ENCODE measurements around the gene PANX1.

The PANX1 gene

DNA sequence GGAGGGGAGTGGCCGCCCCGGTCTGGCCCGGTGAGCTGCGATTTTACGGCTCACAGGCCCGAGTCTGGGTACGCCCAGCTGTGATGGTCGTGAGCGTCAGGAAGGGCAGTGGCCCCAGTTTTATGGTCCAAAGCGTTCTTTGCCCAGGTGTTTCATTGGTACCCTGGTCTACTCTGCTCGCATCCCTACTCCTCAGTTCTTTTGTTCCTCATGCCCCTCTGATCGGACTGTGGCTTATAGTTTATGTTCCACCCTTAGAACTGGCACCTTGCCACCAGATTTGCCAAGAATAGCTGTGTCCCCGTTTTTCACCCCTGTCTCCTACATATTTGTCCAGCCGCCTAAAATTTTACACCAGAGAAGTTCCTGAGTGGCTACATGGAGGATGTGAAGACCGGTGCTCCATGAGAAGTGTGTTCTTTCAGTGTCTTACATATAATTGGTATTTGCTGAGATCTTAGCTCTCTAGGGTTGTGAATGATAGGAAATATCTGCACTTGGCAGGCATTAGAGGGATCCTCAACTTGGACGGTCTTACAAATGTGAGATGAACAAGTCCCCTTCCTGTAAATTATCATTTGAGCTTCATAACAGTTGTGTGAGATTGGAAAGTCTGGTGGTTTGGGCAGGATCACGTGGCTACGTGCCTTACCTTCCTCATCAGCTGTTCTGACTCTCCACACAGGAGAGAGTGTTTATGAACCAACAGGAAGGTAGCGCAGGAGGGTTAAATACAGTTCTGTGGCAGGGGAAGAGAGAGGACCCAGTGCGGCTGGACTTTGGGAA, 1.1 kb downstream of the PANX1 start:
- DNase-seq: peak; percentile 29

DNA sequence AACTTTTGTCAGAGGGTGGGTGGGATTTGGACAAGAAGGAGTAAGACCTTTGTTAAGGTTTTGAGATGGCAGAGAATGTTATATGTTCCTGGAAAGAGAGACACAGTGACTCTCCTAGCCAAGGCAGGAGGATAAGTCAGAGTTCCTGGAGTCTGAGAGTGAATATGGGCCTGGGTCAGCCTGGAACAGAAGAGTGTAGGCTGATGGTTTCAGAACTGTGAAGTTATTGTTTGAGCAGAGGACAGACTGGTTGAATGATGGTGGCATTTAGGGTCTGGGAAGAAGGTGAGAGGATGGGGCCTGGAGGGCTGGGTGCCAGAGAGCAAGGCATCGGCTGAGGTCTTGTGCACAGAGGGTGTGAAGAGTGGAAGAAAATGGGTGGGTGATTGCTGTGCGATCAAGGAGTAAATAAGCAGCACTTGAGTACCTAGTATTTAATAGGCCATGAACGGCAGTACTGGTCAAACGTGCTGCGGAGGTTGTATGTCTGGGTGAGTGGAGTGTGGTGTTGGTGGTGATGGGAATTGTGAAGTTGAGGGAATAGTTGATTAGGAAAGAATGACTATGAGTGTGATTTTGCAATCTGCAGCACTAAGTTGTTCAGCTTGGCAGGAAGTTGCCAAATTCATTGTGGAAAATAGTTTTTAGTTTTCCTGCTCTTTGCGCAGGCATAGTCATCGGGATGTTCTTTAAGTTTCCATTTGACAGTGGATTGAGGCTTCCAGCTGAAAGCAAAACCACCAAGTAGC, 1.8 kb downstream of the PANX1 start:
- no peak for DNase-seq

DNA sequence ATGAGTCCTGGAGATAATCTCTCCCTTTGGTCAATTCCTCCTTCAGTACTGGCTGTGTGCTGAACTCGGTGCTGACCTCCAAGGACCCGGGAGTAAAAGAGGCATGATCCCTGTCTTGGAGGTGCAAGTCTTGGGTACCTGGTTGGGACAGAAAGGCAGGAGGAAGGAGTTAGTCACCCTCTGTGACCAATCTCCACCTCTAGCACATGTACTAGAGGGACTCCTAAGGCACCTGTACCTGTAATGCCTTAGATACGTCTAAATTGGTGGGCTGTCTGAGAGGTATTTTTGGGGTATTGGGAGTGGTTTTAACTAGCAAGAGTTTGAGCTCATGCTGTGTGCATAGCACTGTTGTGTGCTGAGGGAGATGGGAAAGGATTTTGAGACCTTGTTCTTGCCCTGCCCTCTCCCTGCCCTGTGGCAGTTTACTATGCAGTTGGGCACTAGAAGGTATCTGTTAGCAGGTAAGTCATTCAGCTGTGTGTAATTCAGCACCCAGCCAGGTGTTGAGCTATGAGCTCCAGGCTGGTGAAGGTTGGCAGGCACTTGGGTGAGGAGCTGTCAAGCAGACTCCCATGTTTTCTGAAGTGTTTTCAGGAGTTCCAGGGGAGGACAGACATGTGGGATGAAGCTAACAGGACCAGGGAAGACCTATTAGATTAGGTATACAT, 2.5 kb downstream of the PANX1 start:
- no peak for DNase-seq

DNA sequence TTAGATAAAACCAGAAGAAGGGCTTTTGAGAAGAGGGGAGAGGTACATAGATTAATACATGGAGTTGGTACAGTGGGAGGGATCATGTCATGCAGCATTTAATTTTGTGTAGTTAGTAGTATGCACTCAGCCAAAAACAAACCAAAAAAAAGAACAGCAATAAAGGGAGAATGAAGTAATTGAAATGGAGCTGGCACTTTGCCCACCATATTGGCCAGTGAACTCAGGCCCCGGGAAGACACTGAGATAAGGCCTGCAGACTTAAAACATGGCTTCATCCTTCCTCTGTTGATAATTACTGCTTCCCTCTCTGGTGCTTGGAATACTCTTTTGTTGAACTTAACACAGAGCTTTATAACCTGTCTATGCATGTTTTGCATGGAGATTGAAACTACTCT, 3.1 kb downstream of the PANX1 start:
- peak; percentile 66 for DNase-seq

DNA sequence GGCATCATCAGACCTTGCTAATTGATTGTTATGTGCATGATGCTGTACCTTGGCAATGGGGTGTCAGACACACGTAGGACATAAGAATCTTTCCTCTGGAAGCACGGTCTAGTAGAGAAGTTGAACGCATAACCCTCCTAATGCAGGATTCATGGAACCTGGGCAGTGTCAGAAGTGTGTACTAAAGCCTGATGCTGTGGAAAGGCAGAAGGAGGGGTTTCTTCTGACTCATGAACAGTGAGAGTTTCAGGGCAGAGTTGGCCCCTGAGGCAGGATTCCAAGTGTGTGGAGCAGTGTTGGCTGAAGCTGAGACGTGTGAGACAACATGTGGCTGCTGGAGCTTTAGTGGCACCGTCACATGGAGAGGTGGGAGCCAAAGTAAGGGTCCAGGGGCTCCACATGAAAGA, 3.5 kb downstream of the PANX1 start:
- no peak for DNase-seq

DNA sequence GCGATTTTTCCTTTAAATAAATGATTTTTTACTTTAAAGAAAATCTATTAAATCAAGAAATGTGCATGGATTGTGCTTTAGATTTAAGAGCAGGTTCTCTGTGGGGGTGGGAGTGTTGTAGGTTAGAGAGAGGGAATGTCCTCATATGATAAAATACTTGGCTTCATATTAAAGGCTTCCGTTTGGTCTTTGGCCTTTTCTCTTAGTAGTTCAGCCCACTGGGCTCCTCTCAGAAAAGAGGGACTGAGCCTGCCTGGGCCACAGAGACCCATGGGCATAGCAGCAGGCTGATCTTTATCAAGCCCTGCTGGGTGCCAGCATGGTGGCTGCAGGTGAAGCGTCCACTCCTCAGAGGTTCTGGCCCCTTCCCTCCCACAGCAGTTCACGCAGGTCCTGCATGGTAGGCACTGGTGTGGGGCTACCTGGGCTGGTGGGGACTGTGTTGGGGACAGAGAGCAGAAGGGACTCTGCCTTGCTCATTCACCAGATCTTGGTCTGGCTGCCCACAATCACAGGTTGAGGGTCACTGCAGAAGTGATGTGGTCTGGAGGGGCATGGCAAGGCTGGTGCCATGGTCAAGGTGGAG, 4.3 kb downstream of the PANX1 start:
- DNase-seq: no peak

DNA sequence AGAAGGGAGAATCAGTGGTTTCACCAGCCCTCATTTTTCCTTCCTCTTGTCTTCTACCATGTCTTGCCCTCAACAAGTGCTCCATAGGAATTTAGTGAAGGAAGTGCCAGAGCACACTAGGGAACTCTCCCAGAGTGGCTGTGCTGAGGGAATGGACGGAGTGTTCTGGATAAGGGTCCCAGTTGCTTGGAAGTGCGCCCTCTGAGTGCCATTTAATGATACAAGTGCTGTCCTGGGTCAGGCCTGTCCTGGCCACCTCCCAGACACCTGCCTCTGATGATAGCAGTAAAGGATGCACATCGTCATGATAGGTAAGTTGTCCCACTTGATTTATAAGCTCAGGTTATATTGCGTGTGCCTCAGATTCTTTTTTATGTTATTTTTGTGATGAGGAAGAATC, 5.1 kb downstream of the PANX1 start:
- DNase-seq: no peak

DNA sequence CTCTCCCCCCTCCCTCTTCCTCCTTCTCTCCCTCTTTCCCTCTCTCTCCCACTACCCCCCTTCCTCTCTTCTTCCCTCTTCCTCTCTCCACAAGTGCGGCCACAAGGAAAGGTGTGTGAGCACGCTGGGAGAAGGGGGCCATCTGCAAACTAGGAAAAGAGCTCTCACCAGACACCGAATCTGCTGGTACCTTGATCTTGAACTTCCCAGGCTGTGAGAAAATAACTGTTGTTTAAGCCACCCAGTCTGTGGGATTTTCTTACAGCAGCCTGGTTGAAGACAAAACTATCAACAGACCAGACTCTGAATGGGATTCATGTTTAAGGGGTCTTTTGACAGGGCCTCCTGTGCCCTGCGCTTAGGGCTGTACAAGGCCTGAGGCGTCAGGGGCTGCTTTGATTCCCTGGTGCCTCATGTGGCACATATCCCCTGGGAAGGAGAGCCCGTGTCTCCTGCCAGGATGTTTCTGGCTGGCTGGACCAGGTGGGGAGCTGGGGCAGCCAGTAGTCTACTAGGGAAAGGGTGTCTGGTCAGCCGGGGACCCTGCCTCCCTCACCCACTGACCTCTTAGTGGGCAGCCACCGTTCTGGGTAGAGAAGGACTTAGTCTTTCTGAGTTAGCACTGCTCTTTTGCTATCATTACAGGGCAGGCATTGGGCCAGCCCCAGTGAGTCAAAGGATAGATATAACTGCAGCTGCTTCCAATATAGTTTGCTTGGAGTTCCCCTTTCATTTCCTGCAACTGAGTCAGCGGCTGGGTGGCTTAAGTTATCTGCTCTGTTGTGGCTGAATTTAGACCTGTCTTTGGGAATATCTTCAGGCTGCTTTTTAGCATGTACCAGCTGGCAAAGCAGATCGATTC, 6.2 kb downstream of the PANX1 start:
- peak; percentile 66 for DNase-seq

DNA sequence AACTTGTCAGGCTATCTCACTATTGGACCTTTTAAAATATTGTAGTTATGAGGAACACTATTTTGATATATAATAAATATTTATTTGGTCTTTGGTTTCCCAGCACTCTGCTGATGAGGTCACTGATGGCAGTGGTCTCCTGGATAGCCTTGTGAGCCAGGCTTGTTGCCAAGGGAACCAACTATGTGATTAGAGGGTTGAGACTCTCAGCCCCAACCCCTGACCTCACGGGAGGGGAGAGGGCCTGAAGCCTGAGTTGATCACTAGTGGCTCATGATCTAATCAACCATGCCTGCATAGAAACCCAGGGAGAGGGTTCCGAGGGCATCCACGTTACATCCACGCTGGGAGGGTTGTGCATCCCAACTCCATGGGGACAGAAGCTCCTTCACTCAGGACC, 10.8 kb downstream of the PANX1 start:
- DNase-seq: no peak

DNA sequence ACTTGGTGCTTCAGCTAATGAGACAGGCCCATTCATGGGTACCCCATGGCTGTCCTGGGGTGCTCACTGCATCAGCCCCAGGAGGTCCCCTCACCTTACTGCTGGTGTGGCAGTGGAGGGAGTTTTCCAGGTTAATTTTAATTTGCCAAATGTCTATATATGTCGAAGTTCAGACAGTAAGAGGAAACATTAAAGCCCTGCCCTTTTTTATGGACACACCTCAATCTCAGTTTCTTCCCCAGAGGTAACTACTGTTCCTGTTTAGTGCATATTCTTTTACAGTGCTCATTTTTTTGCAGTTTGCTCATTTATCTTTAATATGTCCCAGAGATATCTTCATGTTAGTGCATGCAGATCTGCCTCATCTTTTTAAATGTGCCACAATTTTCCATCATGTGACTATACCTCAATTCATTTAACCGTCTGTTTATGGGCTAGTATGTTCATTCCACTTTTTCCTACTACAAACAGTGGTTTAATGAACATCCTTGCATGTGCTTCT, 11.6 kb downstream of the PANX1 start:
- no peak for DNase-seq

DNA sequence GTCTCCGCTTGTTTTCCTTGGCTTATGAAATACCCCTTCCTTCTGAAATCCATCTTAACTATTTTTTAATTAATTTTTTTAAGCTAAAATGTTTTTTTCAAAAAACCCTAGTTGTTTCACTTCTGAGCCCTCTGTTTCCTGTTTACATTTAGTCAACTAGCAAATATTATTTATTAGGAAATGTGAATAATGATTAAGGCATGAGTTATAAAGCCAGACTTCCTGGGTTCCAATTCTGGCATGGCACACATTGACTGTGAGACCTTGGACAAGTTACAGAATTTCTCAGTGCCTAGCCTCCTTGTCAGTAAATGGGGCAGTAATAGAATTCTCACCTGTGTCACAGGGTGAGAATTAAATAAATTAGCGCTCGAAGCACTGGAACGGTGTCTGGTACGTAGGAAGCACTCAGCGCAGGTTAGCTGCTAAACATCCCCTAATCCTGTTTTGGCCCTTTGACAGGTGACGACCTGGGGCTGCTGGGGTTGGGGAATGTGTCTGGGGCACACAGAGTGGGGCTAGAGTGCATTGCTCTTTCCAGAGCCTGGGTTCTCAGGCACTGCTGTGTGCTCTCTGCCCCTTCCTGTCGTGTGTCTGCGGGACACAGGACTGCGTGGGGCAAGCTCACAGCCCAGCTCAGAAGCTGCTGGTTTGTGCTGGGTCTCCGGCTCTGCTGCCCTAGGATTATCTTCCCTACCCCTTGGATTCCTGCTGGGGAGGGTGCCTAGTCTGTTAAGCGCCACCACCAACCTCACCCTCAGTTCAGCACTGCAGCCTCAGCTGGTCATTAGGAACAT, 13.1 kb downstream of the PANX1 start:
- DNase-seq: no peak

DNA sequence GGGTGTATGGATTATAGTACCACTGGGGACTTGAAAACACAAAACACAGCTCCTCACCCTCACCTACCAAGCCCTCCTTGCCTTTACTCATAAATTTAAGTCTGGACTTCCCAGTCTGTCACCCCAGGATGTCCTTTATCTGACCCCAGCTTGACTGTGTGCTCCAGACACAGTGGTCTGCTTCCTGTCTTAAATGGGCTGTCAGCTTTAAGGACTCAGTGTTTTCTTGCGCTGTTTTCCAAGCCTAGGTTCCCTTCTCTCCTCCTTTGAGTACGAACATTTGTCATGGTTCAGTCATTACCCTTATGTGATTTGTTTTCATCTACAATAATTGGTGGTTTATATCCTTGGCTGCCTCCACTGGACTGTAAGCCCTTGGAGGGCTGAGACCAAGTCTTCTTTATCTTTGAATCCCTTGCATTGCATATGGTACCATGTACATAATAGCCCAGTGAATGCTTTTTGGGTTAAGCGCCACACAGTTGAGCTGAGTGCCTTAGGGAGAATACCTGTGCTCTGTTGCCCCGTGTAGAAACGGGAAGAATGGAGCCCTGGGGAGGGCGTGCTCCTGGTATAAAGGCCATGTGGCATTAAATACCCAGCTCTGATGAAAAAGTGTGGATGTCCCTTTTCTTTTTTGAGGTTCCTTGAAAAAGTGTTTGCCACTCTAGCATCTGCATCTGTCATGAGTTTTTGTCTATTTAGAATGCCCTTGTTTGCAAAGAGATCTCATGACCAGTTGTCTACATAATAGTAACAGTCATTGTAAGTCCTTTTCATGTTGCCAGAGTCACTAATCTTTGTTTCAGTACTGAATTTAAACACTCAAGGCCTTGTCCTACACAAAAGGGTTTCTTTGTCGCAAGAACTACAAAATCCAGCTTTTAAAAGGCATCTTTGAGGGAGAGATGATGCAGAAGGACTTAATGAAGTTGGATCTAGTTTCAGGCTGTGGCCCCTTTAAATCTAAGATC, 14.0 kb downstream of the PANX1 start:
- DNase-seq: no peak

DNA sequence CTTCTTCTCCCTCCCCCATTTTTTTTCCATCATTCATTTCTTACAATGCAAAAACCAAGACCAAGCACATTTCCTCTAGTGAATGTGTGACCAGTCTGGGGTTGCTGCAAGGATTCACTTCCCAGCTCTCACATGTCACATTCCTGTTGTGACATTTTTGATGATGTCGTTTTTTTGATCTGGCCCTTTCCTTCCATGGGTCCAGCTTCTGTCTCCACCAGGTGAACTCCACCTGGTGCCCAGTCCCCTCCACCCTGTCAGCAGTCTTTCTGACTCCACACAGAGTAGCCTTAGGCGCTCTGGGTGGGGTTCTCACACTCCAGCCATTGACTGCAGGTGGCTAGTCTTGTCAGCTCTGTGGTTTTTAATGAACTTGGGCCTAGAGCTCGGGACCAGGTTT, 15.6 kb downstream of the PANX1 start:
- DNase-seq: no peak

DNA sequence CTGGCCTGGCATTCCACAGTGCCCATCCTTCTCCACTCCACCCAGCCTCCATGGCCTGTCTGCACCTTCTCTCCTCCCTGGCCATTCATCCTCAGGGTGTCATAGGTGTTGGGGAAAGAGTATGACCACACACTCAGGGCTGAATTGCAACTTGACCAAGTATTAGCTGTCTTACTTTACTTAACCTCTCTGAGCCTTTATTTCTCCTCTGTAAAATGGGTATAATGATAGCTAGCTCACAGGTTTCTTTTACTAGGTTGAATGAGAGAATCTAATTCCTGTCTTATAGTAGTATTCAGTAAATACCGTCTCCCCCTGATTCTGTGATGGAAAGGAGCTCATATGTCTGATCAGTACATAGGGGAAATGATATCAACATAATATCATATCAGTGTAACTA, 16.0 kb downstream of the PANX1 start:
- DNase-seq: no peak

DNA sequence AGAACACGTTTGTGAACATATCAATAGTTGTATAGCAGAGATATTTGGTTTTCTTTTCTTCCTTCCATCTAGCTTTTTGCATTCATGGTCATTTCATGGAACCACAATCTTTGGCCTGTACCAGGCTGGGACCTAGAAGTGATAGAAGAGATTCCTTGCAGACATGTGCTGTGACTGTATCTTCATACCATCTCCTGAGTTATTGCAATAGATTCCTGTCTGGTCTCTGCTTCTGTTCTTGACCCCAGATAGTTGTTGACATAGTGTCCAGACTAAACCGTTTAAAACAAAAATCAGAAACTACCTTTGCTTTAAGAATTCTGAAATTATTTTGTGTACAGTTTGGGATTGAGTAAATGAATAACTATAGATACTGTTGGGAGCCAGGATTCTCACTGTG, 16.8 kb downstream of the PANX1 start:
- no peak for DNase-seq

DNA sequence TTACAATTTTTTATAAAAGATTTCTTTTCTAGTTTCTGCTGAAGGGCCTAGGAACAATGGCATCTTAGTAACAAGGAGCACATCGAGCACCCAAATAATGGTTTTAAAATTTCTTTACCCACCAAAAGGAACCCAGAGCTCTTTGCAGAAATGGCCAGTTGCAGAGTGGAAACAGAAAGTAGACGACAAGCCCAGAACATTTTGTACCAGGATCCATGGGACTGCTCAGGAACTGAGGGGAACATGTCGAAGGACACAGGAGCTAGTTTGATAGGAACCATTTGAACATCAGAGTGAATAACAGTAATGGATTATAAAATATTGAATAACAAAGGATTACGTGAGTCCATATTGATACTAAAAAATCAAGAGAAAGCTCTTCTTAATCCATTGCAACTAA, 17.3 kb downstream of the PANX1 start:
- DNase-seq: no peak

DNA sequence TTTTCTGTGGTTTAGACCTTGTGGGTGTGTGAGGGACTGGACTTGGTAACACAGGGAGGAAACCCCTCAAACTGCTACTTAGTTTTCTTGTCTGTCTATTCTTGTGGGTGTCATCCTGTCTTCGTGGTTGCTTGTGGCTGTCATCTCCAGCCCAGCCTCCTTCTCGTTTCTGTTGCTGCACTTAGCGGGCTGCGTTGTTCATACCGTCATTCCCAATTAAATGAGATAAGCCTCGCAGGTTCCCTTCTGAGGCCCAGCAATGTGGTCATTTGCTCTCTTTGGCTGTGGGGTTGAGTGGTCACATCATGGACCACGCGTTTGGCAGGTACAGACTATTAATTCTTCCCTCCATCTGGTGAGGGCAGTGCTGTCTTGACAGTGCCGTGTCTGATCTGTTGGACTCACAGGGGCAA, 18.8 kb downstream of the PANX1 start:
- peak; percentile 40 for DNase-seq

DNA sequence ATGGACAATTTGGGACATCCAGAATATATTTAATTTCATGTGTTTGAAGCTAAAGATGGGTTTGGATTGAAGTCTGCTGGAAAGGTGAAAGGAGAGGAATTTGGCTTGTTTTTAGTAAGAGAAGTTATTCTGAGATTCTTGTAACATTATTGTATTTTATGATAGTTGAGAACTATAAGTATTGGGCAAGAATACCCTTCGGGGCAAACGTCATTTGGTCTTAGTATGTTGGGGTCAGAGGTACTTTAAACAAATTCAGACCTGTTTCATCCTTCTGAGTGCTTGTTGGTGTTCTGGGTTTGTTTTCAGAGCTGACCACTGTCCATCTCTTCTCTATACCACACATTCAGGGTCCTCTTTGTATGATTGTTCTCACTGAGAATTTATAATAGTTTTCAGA, 19.5 kb downstream of the PANX1 start:
- DNase-seq: no peak

DNA sequence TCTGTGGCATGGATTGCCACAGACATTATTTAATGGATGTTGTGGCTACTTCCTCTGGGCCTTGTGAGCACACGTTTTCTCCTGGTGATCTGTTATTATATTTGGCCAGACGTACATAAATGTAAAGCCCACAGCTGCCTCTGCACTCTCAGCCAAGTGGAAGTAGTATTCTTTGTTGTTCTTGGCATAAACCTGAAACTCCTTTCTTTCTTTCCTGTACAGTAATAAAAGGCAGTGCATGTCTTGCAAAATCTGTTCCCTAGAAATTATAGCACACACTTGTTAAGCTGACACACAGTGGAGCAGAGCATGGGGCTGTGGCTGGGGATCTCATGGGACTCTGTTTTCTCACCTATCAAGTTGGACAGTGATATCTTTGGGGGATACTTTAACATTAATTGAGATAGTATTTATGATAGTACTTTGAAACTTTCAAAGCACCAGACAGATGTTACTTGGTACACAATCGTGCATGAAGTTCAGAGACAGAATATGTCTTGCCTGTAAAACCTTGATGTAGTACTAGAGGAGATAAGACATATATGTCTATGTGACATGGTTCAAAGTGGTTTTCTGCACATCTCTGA, 20.9 kb downstream of the PANX1 start:
- DNase-seq: no peak

DNA sequence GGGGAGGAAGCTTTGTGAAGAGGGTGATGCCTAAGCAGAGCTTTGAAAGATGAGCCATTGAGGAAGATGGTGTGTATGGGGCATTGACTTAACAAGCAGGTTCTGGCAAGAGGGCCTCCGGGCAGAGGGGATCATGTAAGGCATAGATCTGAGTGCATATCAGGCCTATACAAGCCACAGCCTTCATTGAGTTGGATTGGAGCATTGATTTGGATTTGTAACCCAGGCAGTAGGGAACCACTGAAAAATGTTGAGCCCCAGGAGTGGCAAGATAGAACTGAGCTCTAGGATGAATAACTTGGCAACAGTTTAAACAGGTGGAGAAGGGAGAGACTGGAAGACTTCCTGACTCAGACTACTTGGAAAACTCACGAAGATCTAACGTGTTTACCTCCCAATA, 21.4 kb downstream of the PANX1 start:
- DNase-seq: no peak

Measured in hematopoietic multipotent progenitor cell treated with erythropoietin and hydrocortisone succinate and interleukin-3 and kit ligand, for 4 days (in vitro differentiated cells).